GM18519 (cell line): ENCODE results near the gene DIAPH3.
"Not testable (repeated sequence)": the region's sequence is repeated elsewhere in the genome, so short reads cannot be mapped to it uniquely, and the experiment has no call there.

ENCODE experiments used
- ATAC-seq: cut with Tn5 transposase; IDR thresholded peaks from one replicate; pipeline ENCODE4 v1.9.1; 2021; ENCODE audit warnings: mild to moderate bottlenecking, moderate library complexity; ENCODE audit not compliant: unreplicated experiment, low FRiP score

Gene DIAPH3

DNA sequence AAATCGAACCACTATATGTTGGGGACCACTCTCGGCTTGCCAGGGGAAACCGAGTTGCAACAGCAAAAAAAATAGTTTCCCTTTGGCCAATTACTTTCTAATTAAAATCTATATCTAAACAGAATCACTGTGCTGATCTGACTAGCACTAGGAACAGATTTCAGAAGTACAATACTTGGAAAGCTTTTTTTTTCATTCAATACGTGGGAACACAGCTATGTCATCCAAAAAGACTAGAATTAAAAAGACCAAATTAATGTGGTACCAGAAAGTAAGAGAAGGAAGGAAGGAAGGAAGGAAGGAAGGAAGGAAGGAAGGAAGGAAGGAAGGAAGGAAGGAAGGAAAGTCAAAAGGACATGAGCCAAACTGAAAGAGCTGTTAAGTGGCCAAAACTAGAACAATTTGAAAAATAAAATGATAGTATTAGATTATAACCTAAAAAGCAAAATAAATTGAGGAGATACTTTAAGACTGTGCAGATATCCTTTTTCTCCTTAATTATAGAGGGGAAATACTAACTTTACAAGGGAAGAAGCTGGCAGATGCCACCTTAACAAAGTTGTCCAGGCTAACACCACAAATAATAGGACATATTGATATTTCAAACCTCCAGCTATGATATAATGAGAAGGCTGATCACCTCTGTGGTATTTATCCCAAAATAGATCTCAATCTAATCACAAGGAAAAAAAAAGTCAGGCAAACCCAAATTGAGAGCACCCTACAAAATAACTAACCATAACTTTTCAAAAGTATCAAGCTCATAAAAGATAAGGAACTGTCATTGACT is 63.9 kb downstream of the DIAPH3 start:
- no peak for ATAC-seq

DNA sequence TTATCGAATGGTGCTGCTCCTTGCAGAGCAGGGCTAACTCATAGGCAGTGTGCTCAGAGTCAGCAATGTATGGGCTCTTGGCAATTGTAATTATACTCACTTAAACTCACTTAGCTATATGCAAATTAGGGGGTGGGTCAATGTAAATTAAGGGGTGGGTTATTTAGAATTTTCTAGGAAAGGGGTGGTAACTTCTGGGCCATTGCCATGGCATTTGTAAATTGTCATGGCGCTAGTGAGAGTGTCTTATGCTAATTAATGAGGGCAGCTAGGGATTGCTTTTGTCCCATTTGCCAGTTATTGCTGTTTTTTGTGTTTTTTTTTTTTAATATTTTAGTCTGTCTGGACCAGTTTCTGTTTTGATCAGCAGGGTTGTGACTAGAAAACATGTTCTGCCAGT is 68.4 kb downstream of the DIAPH3 start:
- ATAC-seq = no peak

DNA sequence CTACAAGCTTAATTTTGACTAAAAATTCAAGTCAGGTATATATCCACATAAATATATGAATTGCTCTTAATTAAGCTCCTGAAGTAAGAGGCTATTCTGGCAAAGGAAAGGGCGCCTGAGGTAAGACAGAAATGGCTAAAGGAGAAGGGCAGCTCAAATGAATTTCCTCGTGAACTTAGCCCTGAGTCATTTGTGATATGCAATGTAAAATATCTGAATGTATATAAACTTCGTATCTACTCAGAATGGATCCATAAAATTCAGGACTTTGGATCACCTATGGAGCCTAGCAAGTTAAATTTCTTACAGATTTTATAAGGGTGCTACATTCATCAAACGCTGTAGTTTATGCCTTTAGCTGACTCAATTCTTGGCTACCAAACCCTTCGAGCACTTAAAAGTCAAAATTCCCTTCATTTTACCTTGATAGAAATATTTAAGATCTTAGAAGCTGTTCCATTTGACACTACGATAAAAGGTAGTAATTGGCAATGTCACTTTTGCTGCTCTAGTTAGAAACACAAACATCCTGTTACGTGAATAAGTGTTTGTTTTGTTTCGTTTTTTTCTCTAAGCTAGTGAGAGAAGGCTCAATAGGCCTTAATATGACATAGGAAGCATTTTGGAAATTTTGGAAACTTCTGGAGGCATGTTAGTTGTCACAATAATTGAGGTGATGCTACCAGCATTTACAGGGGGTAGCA is 69.2 kb downstream of the DIAPH3 start:
- ATAC-seq = no peak

DNA sequence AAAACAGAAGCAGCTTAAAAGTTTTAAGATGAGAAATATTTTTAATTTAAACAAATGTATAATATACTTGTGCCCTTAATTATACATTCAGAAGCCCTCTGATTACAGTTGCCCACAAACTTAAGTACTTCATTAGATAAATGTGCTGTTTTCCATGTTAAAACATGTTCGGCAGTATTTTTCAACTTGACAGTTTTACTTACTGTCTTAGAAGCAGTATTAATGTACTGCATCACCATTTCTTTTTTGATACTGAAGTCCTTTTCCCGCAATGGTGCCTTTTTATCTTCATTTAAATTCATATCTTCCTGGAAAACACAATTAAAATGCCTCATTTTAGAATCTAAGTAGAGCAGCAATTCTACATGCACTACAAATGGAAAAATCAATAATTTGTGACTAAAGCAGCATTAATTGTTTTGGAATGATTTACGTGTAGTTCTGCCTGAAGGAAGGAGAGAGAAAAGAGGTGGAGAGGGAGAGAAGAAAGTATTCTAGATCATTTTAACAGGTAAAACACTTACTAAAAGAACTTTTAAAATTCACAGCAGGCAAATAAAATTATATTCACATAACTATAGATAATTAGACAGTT is 70.2 kb downstream of the DIAPH3 start:
- no peak for ATAC-seq

DNA sequence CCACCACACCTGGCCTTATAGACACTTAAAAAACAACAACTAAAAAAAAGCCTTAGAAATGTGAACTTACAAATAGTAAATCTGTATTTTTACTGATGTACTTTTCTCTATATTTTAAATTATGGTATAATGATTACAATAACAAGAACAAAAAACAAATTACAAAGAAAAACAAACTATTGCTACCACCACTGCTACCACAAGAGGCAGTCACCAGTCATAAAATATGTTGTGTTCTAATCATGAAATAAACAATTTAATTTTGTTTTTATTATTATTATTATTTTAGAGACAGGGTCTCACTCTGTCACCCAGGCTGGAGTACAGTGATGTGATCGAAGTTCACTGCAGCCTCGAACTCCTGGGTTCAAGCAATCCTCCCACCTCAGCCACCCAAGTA is 72.2 kb downstream of the DIAPH3 start:
- ATAC-seq = no peak

DNA sequence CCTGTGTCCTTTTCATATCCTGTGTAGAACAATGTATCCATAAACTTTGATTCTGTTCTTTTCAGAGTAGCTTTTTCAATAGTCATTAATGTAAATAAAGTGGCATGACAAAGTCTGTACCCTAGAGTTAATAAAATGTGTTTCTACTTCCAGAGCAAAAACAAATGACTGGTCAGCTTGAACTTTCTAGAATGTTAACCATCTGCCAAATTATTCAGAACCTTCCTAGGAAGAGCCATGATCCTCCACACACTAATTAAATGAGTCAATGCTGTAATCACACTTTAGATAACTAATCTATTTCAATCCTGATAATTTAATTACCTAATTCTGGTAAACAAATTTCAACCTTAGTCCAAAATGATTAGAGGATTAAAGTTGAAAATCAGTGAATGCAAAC is 73.2 kb downstream of the DIAPH3 start:
- no peak for ATAC-seq

DNA sequence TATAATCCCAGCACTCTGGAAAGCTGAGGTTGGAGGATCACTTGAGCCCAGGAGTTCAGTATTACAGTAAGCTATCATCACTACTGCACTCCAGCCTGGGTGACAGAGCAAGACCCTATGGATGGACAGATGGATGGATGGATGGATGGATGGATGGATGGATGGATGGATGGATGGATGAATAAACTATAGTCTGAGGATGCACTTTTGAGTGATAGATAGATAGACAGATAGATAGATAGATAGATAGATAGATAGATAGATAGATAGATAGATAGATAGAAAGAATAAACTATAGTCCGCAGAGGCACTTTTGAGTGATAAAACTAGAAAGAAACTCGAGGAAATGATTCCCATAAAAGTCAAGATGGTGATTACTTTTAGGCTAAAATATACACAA is 79.9 kb downstream of the DIAPH3 start:
- not testable (repeated sequence) for ATAC-seq

DNA sequence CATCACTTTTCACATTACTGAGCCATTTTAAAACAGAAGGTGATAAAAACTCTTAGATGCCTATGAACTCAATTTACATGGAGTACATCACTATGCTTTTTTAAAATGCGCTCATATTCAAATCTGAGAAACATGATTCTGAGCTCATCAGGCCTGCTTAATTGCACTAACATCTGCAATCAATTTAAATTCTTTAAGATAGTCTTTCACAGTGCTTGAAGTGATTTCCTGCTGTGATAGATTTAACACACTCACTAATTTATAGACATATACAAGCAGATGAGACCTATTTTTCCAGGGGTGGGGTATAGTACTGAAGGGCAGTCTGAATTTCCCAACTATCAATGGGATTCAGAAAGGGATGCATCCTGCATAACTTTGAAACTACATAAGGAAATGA is 82.9 kb downstream of the DIAPH3 start:
- no peak for ATAC-seq

DNA sequence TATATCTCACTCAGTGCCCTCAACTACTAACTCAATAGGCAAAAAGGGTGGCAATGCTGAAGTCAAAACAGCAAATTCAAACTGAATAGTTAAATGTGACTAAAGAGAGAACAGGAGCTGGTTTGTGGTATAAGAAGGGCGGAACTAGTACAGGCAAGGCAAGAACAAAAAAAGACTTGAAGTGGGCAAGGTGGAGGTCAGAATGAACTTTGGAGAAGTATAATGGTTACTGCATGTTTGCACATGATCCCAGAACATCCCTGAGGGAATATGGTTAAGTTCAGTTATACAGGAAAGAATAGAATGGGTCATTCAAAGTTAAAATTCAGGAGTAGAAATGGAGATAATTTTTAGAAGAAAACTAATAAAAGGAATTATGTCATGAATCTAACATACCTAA is 85.5 kb downstream of the DIAPH3 start:
- no peak for ATAC-seq

DNA sequence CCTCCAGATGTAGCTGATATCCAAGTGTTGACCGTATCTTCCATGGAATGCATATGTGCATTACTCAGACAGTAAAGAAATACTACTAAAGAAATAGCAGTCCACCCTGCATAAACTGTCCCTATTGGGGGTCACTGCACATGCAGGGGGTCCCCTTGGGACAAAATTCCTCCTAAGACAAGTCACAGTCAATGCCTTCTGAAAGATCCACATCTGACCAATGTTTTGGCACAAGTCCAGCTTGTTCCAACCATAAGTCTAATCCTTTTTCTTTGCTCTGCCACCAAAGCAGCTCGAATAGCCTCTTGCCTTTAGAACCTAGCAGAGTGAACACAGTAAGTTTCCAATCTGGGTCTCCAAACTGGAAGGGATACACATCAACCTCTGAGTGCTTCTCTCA is 87.9 kb downstream of the DIAPH3 start:
- ATAC-seq = no peak

DNA sequence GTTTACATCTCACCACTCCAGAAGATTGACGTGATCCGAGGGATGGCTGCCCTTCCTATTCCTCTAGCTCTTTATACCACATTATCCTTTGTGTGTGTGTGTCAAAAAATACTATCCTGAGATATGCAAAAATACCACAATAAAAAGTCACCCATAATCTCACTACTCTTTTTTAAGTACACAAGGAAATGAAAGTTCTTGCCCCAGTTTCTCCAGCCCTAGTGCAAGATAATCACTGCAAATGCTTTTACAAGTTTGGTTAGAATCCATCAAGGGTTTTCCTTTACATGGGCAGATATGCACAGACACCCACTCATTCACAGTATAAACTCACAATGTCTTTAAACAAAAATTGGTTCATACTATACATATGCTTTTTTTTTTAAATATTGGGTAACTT is 89.3 kb downstream of the DIAPH3 start:
- no peak for ATAC-seq

DNA sequence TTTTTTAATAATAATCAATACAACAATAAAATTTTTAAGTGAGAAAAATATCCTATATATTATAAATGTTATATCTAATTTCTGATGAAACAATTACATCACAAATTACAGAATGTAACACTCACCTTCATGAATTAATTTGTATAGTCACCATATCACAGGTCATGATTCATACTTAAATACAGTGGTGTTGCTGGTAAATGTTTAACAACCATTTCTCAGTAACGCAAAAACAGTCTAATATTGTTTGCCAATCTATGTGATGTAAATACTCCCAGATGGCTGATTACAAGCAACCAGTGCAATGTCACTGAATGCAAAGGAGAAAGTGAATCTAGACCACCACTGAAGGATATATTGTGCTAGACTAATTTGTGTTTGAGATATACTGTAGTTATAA is 97.5 kb downstream of the DIAPH3 start:
- ATAC-seq = no peak

DNA sequence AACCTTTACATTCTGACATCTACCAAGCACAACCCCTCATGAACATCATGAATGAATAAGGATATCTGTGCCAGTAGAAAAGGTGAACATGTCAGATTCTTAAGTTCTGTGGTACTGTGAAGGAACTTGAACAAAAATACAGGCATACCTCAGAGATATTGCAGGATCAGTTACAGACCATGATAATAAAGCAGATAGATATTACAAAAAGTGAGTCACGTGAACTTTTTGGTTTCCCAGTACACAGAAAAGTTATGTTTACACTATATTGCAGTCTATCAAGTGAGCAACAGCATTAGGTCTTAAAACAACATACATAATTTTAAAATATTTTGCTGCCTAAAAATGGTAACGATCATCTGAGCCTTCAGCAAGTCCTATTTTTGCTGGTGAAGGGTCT is 101.2 kb downstream of the DIAPH3 start:
- ATAC-seq = no peak

DNA sequence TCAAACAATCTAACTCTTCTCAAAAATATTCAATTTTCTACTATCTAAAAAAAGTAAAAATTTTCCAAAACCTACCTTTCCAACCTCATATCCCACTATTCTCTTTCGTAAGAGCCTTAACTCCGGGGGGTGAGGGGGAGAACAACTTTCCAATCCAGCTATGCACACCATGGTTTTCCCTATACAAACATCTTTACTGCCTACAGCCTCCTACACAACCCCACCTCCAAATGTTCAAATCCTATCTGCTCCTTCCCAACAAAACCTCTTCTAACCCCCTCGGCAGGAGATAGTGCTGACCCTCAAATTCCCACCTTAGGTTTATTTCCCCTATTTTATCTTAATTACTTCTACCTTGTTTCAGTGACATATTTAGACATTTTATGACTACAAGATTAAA is 102.0 kb downstream of the DIAPH3 start:
- ATAC-seq = no peak

DNA sequence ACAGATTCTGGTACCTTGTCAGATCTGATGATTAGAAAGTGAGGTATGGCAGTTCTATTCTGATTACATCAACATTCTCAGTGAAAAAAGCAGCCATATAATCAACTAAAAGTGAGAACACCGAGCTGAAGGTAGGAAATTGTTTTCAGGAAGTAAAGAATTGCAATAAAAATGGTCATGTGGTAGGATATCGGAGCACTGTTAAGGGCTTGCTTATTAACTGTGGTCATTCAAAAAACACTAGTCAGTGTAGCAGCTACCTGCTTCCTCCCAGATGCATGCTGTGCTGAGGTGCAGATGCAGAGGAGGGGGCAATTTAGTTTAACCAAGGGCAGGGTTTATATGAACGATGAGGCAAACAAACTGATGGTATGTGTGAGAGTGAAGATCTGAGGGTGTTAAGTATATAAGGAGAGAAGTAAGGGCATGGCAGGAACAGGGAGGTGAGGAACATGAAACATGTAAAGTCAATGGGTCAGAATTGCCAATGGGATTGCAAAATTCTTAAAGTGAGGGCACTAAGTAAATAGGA is 111.9 kb downstream of the DIAPH3 start:
- ATAC-seq = no peak

DNA sequence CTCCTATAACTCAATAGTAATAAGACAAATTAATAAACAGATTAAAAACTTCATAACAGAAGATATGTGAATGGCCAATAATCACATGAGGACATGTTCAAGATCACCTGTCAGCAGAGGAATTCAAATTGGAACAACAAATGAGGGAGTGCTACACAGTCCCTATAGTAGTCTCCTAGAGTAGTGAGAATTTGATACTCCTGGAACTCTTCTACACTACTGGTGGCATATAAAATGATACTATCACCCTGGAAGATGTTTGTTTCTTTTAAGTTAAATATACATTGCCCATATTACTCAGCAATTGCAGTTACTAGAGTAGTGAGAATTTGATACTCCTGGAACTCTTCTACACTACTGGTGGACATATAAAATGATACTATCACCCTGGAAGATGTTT is 115.4 kb downstream of the DIAPH3 start:
- ATAC-seq = not testable (repeated sequence)

DNA sequence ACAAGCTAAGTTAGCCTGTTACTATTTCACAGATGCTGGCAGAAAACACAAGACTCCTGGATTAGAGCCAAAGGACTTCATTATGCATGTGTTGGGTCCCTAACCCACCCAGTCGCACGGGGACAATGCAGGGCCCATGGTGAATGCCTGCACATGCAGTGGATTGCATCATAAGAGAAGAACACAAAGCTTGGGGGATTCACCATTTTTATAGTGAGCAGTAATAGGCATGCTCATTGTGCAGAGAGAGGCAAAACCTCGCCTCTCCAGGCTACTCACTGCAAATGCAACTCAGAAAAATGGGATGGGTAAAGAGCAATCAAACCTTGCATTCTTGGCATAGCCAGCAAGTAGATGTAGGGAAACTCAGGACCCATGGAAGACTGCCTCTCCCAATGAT is 115.8 kb downstream of the DIAPH3 start:
- ATAC-seq = no peak

DNA sequence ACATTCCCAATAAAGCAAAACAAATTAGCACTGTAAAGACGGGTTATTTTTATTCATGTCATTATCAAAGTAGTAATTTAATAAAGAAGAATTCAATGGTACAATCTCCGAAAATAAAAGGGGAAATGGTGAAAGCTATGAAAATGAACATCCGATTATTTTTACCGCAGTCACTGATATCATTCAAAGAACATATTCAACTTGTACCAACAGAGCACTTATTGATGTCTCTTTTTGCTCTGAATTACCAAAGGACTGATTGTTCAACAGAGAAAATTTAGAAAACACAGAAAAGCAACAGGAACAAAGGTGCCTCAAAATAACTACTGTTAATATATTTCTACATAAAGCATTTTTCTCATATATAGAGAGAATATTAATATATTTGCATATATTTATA is 119.4 kb downstream of the DIAPH3 start:
- ATAC-seq = no peak

DNA sequence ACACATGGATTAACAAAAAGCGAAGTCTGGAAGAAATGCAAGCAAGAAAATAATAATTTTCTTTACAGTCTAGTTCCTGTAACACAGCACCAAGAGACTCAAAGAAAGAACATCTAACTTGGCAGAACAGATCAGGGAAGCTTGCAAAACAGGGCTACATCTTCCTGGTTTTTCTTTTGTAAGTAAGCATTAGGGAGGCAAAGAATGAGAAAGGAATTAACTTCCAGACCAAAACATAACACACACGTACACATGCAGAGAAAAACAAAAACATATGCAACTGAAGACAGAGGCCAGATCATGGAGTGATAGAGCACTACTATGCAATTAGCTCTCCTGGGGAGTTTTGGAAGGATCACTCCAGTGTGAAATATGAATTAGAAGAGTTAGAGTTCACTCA is 120.5 kb downstream of the DIAPH3 start:
- ATAC-seq = no peak

DNA sequence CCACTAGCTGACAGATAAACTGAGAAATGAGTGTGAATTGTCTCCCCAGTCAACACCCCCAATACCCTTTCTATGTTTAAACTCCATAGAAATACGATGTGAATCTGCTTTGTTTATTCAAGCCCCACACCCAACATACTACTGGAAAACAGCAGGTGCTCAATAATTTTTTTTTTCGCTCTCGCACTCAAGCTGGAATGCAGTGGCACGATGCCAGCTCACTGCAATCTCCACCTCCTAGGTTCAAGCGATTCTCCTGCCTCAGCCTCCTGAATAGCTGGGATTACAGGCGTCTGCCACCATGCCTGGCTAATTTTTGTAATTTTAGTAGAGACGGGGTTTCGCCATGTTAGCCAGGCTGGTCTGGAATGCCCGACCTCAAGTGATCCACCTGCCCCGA is 123.1 kb downstream of the DIAPH3 start:
- ATAC-seq = not testable (repeated sequence)

DNA sequence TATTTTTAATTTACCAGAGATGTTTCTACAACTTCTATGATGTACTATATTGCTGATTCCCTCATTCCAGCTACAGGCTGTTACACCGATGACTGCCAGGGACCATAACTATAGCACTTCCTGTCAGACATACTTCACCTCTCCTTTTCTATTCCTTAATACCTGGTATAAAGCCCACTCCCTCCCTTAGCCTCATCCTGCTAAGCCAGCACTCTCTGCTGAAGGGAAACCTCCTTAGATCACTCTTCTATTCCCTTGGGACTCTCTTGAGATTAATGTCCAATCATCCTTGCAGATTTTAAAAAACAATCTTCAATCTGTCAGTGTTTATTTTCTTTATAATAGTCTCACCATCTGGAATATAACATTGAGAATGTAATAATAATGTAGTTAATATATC is 127.9 kb downstream of the DIAPH3 start:
- ATAC-seq = no peak

DNA sequence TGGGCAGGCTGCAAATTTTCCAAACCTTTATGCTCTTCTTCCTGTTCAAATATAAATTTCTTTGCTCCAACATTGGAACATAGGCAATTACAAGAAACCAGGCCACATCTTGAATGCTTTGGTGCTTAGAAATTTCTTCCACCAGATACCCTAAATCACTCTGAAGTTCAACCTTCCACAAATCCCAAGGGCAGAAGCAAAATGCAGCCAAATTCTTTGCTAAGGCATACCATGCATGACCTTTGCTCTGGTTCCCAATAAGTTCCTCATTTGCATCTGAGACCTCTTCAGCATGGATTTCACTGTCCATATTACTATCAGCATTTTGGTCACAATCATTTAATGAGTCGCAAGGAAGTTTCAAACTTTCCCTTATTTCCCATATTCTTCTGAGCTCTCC is 130.9 kb downstream of the DIAPH3 start:
- ATAC-seq = no peak
